NOMO-1 treated with DMSO at 0.1 percent for 48 hours (cell line): ENCODE measurements around the gene PCGF3.
"Not testable (repeated sequence)": the region's sequence is repeated elsewhere in the genome, so short reads cannot be mapped to it uniquely, and the experiment has no call there.

ENCODE experiments used
- DNase-seq: peaks from one replicate; lab custom pipeline; 2025; ENCODE audit not compliant: unreplicated experiment; lab: John Stamatoyannopoulos, UW

Gene PCGF3

DNA sequence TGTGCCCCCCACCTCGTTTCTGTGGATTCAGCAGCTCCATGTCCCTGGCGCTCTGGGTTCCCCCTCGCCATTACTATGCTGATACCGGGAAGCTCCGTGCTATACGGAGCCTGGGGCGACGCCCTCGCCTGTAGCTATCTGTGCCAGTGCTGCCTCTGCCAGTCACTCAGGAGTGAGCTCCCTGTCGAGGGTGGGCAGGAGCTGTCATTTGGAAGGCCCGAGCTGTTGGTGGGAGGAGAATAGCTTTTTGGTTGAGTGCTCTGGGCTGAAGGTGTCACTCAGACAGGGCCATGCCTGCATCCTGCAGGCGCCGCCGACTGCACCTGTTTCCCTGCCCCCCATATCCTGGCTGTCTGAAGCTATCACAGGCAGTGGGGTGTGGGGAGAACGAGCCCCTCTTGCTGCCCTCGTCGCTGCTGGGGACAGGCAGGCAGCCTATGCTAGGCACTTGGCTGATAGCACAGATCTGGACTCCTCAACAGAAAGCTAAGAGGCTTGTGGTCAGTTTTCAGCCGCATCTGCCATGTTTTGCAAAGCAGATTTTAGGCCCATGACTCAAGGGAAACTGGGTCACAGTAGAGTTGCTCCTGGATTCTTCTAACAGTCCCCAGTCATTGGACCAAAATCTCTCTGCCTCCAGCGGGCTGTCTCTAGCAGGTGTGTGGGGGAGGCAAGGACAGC lies 88.4 kb downstream of the PCGF3 start:
- no peak for DNase-seq

DNA sequence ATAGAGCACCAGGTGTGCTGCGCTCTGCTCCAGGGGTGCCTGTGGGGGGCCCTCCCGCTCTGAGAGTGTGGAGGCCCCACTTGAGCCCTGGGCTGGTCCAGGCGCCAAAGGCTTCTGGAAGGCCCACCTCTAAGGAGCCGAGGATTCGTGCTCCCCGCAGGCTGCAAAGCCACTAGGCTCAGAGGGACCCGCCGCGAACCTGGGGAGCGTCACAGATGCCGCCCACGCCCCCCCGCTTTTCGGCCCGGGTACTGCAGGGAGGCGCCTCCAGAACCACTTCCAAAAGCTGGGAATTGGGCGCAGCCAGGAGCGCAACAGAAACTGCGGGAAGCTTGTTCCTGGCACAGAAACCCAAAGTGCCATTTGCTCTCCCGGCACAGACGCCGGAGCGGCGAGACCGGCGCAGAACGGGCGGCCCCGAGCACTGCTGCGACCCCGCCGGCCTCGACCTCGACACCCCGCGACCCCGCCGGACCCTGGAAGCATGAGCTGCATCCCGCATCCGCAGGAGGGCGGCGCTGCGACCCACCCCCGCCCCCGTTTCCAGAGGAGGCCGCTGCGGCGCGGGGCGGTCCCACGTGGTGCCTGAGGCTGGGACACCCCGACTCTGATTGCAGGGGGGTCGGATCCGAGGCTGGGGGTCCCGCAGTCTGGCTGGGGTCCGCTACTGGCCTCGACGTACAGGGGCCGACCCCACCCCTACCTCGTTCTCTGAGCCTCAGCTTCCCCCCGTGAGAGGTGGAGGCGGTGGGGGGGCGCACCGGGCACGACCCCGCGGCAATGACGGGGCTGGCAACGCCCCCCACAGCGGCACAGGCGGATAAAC lies 89.5 kb downstream of the PCGF3 start:
- DNase-seq, result no peak

DNA sequence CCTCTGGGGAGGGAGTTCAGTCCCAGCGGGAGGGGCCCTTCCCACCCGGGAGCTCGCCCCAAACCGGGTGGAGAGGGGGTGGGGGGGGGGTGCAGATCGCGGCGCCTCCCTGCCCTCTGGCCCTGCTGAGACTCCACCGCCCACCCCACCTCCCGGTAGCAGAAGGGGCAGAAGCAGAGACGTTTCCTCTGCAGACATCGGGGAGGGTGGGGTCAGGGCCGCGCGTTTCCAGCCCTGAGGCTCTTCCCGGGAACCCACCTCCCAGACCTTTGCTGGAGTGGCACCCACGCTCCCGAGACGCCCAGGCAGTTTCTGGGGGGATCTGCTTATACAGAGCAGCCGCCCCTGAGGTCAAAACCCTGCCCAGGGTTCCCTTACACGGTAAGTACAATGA lies 90.1 kb downstream of the PCGF3 start:
- no peak for DNase-seq

DNA sequence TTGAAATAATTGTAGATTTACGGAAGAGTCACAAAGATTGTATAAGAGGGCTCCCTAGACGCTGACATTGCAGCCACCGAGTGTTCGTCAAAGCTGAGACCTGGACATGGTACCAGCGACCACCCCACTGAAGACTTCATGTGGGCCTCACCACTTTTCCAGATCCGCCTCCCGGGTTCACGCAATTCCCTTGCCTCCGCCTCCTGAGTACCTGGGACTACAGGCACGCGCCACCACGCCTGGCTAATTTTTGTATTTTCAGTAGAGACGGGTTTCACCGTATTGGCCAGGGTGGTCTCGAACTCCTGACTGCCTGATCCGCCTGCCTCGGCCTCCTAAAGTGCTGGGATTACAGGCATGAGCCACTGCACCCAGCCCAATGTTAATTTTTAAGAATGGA lies 90.6 kb downstream of the PCGF3 start:
- no peak for DNase-seq

DNA sequence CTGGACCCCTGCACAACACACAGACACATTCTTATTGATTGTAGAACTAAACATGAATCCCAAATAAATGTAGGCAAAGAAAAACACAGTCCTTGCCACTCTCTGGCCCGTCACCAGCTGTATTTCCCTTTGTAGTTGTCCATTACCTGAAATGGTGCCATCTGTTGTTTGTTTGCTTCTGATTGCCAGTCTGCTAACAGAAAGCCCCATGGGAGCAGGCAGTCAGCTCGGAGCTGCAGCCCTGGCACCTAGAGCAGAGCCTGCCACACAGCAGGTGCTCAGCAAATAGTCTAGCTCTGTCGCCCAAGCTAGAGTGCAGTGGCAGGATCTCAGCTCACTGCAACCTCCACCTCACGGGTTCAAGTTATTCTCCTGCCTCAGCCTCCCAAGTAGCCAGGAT lies 91.4 kb downstream of the PCGF3 start:
- no peak for DNase-seq

DNA sequence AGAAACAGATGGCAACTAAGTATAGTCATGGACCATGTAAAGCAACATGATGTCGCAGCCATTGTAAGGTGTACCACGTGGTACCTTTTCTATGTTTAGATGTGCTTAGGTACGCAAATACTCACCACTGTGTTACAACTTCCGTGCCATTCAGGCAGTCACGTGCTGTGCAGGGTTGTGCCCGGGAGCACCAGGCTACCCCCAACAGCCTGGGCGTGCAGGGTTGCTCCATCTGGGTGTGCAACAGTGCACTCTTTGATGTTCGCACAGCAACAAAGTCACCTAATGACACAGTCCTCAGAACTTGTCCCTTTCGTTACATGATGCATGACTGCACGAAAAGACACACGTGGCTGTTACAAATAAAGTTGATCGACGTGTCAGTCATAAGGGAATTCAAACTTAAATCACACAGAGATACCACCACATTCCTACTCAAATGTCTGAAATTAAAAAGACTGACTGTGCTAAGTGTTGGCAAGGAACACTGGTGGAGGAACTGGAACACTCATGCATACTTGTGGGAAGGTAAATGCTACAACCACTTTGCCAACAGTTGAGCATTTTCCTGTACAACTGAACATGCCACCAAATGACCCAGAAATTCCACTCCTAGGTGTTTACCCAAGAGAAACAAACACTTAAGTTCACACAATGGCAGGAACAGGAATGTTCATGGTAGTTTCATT lies 95.9 kb downstream of the PCGF3 start:
- DNase-seq, result no peak

DNA sequence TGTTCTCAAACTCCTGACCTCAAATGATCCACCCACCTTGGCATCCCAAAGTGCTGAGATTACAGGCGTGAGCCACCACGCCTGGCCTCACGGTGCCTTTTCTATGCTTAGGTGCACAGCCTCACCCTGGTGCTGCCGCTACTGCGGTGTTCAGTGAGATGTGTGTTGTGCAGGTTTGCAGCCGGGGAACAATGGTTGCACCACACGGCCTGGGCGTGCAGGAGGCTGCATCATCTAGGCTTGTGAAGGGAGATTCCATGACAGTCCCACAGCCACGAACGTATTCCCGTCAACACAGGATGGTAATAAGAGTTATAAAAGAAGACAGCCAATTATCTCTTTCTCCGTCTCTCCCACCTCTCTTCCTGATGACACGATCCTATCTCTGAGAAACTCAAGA lies 98.3 kb downstream of the PCGF3 start:
- DNase-seq, result no peak

DNA sequence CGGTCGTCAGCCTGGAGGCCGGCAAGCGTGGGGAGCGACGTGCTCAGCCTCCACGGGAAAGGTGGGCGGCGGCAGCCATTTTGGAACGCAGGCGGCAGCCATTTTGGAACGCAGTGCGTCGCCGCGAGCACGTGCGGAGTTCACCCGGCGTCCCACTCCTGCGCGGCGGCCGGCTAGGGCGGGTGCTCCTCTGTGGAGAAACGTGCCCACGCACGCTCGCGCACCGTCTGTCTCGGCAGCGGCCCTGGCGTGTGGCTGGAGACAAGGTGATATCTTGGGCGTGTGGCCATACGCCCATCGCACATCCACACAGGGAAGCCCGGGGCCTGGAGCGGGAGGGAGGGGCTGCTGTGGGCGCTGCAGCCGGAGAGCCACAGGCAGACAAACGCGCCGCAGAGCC lies 99.2 kb downstream of the PCGF3 start:
- no peak for DNase-seq

DNA sequence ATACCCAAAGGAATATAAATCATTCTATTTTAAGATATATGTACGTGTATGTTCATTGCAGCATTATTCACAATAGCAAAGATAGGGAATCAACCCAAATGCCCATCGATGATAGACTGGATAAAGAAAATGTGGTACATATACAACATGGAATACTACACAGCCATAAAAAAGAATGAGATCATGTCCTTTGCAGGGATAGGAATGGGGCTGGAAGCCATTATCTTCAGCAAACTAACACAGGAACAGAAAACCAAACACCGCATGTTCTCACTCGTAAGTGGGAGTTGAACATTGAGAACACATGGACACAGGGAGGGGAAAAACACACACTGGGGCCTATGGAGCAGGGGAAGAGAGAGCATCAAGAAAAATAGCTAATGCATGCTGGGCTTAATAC lies 101.3 kb downstream of the PCGF3 start:
- not testable (repeated sequence) for DNase-seq

DNA sequence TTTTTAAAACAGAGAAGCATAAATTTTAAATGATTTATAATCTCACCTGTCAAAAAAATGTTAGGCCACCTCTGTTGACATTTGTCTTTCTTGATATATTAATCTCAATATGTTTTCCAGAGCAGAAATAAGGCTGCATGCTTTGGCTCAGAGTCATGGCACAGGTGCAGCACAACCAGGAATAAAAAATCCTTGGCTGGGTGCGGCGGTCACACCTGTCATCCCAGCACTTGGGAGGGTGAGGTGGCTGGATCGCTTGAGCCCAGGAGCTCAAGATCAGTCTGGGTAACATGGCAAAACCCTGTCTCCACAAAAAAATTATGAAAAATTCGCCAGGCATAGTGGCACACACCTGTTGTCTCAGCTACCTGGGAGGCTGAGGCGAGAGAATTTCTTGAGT lies 102.2 kb downstream of the PCGF3 start:
- DNase-seq, result no peak

DNA sequence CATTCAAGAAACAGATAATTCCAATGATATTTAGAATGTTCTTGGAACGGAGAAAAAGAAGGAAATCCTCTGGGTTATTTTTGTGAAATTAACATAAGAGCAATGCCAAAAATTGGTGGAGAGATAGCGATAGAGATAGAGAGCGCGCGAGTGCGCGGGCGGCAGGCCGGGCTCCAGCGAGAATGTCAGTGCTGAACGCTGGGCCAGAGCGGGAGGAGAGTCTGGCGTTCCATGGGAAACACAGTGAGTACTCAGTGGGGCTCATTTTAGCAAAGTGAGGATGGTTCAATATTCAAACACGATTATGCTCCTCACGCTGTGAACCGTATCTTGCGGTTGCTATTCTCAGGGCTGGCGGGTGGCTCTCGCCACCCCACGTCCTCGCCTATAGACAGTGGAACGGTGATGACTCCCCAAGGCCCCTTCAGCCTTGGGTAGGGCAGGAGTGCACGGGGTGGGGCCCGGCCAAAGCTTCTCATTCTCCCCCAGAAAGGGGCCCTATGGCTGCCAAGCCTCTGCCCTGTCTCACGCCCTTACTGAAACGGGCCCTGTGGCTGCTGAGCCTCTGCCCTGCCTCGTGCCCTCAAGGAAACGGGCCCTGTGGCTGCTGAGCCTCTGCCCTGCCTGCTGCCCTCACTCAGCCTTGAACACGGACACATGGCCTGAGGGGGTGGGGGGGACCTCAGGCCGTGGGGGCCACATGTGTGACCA lies 103.4 kb downstream of the PCGF3 start:
- no peak for DNase-seq

DNA sequence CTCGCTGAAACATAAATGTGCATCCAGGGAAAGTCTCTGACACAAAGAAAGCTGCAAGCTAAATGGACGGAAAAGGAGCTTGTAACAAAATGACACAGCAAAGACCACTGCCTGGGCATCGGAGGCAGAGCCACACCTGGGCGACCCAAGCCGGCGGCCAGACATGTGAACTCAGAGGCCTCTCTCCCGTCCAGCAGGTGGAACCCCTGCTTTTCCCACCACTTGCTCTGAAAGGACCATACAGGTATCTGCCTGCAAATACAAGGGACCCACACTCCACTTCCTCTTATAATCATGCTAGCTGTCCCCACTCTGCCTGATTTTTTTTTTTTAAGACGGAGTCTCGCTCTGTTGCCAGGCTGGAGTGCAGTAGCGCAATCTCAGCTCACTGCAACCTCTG lies 108.3 kb downstream of the PCGF3 start:
- no peak for DNase-seq

DNA sequence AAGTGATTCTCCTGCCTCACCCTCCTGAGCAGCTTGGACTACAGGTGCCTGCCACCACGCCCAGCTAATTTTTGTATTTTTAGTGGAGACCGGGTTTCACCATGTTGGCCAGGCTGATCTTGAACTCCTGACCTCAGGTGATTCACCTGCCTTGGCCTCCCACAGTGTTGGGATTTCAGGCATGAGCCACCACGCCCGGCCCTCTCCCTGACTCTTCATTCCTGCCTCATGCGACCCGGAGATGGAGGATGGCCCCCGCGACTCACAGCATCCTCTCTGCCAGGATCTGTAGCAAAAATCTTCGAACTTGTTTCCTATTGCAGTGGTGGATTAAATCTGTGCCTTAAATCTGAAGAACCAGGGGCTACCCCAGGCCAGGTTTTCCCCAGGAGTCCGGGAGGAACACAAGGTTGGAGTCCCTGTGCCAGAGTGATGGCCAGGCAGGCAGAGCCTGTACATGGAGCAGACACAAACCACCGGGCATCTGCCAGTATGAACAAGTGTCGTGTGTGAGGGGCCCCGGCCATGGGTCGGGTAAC lies 108.7 kb downstream of the PCGF3 start:
- no peak for DNase-seq

DNA sequence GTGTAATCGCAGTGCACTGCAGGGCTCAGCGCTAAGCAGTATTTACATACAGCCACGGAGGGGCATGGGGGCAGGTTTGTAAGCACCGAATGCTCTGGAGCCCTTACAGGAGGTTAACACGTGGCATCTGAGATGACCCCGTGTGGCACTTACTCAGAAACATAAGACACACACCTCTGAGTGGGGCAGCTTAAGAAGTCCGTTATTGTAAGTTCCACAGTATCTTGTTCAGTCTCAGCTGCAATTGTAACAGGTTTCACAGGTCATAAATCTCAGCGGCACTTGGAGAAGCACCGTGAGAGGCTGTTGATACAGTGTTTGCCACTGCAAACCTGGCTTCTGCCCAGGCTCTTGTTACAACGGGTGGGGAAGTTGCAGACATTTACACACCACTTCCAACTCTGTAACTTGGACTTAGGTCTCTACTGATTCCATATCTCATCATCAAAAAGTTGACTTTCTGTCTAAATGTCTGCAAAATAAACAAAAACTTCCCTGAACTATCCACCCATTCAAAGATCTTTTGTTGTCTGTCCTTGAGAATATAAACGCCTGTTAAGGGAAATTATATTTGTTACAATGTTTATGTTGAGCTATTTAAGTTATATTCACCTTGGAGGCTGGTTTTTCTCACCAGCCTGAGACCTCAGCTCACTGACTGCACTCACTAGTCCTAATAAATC lies 110.0 kb downstream of the PCGF3 start:
- DNase-seq, result no peak

DNA sequence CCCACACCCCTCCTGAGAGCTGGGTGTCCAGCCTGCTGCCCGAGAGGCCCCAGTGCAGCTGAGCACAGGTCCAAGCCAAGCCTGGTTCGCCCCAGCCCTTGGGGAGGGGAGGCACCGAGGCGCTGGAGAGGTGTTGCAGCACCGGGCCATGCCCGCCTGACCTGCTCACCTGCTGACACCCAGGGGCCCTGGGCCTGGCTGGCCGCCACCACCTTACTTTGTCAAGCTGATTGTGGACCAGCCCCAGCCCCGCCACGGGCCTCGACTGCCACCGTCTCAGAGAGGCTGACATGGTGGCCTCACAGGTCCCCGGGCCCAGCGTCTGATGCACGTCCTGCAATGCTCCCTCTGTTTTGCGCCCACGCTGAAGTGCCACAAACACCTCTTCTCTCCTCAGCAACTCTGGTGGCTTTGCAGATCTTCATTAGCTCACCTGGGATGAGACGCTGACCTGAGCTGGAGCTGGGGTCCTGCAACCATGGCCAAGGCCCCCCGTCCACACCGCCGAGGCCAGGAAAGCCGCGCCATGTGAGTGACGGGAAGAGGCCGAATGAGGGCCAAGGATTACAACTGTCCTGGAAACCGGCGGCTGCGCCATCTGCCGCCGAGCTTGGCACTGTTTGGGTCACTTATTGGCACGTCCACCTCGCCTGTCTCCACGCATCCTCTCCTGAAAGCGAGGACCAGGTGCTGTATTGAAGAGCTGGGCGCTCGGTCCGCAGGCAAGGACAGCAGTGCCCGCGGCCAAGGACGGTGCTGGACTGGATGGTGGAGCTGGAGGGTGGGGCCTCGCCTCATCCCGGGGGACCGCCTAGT lies 112.7 kb downstream of the PCGF3 start:
- no peak for DNase-seq

DNA sequence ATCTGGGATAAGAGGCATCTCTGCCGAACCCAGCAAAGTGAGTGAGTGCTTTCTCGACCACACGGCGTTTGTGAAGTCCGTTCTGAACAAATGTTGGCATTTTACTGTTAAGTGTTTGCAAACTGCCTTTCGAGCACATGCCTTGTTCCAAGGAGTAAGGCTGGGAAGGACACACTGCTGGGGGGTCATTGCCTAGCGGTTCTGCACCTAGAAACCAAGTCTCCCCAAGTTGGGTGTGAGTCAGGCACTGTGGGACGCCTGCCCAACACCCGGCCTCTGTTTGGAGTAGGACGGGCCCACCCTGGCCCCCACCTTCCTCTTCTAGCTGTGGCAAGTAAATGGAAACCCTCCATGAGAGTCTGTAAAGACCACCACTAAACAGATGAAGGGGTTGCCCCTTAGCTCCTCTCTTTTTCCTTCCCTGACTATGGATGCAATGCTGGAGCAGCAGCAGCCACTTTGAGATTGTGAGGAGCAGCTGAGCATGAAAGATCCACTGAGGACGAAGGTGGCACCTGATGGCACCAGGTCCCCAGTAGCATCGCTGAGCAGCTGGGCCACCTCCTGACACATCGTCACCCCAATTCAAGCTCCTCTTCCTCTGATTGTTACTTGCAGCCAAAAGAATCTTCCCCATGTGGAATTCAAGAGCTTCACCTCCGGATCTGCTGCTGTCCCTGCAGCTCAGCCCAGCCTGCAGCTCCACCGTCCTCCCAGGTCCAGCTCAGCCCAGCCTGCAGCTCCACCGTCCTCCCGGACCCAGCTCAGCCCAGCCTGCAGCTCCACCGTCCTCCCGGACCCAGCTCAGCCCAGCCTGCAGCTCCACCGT lies 114.0 kb downstream of the PCGF3 start:
- DNase-seq, result no peak
